Measurements from ENCODE around the gene CACNA1A.

DNA sequence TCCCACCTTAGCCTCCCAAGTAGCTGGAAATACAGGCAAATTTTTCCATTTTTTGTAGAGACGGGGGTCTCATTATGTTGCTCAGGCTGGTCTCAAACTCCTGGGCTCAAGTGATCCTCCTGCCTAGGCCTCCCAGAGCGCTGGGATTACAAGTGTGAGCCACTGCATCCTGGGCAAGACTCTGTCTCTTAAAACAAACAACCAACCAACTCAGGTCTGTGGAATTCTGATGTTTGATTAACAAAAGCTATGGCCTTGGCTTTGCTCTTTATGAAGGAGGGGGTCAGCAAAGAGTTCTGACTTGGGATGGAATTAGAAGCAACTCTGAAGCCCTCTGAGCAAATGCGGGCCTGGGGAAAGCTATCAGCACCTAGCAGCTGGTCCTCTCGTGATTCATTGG, 238.4 kb downstream of the CACNA1A start:
- TF ChIP-seq, protein P1, sequence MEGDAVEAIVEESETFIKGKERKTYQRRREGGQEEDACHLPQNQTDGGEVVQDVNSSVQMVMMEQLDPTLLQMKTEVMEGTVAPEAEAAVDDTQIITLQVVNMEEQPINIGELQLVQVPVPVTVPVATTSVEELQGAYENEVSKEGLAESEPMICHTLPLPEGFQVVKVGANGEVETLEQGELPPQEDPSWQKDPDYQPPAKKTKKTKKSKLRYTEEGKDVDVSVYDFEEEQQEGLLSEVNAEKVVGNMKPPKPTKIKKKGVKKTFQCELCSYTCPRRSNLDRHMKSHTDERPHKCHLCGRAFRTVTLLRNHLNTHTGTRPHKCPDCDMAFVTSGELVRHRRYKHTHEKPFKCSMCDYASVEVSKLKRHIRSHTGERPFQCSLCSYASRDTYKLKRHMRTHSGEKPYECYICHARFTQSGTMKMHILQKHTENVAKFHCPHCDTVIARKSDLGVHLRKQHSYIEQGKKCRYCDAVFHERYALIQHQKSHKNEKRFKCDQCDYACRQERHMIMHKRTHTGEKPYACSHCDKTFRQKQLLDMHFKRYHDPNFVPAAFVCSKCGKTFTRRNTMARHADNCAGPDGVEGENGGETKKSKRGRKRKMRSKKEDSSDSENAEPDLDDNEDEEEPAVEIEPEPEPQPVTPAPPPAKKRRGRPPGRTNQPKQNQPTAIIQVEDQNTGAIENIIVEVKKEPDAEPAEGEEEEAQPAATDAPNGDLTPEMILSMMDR (IDR thresholded peaks at IDR 0.05) = no peak
- TF ChIP-seq EZH2phosphoT487 (IDR thresholded peaks at IDR 0.05) = no peak
- no peak for TF ChIP-seq EZH2 (IDR thresholded peaks at IDR 0.05)

All from neural progenitor cell (in vitro differentiated cells).